RWPE1 (cell line): Measurements from ENCODE around the gene PLCD4.

Experiments used
- CTCF ChIA-PET: fragments of 350-600 bp; sonication (Branson Sonifier 250); formaldehyde crosslinking; extraction: SDS; loops from one replicate; lab custom pipeline; 2021; lab: Yijun Ruan, JAX
- POLR2A ChIA-PET: fragments of 400-600 bp; formaldehyde crosslinking; extraction: SDS; loops from one replicate; lab custom pipeline; 2020; ENCODE audit warnings: antibody characterized with exemption; ENCODE audit not compliant: low non-redundant PET; lab: Yijun Ruan, JAX
- DNase-seq: peaks from one replicate; pipeline ENCODE4 v3.0.0; 2012; ENCODE audit warnings: low spot score
- H3K27ac ChIP-seq: fragments of 450-650 bp; 2 replicates; pipeline ENCODE4 v1.5.1; 2017
- TF ChIP-seq, protein P1 (sequence below): fragments of 450-650 bp; conservative IDR thresholded peaks from 2 replicates; pipeline ENCODE4 v1.5.1; 2017; ENCODE audit warnings: low read depth, mild to moderate bottlenecking

The PLCD4 gene

DNA sequence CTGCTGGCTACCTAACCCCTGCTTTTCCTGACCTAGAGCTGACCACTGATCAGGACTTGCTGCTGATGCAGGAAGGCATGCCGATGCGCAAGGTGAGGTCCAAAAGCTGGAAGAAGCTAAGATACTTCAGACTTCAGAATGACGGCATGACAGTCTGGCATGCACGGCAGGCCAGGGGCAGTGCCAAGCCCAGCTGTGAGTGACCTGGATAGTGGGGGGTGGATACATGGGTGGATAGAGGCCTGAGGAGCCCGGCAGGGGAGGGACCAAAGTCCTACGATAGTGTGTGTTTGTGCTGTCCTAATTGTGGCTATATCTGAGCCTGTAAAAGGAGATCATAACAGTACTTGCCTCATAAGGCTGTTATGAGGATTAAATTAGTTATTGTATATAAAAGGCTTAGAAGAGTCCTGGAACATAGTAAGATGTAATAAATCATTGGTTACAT lies 8.2 kb downstream of the PLCD4 start:
- CTCF ChIA-PET = no interaction called here
- H3K27ac ChIP-seq = no peak overlapping the region
- no peak for DNase-seq
- TF ChIP-seq, protein P1, sequence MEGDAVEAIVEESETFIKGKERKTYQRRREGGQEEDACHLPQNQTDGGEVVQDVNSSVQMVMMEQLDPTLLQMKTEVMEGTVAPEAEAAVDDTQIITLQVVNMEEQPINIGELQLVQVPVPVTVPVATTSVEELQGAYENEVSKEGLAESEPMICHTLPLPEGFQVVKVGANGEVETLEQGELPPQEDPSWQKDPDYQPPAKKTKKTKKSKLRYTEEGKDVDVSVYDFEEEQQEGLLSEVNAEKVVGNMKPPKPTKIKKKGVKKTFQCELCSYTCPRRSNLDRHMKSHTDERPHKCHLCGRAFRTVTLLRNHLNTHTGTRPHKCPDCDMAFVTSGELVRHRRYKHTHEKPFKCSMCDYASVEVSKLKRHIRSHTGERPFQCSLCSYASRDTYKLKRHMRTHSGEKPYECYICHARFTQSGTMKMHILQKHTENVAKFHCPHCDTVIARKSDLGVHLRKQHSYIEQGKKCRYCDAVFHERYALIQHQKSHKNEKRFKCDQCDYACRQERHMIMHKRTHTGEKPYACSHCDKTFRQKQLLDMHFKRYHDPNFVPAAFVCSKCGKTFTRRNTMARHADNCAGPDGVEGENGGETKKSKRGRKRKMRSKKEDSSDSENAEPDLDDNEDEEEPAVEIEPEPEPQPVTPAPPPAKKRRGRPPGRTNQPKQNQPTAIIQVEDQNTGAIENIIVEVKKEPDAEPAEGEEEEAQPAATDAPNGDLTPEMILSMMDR = no peak
- POLR2A ChIA-PET = interaction anchor here (1.0 kb wide), 1 partner anchor 18 kb away, joined by 3 read pairs; no protein-coding TSS in a partner anchor

- ChIA-PET CTCF (interaction anchor here (0.6 kb wide), 1 partner anchor 17 kb away, joined by 4 read pairs; no protein-coding TSS in a partner anchor), POLR2A (no interaction called here)
- TF ChIP-seq, protein P1 = peak; percentile 44
- H3K27ac ChIP-seq = no peak overlapping the region
- no peak for DNase-seq
Measured at GRCh38 chr2:218618102-218618860, 10.6 kb downstream of the PLCD4 start.

- DNase-seq = no peak
- TF ChIP-seq, protein P1 = no peak
- ChIA-PET CTCF (interaction anchor here (0.5 kb wide), 1 partner anchor 1228 kb away, joined by 4 read pairs; no protein-coding TSS in a partner anchor), POLR2A (no interaction called here)
- H3K27ac ChIP-seq = no peak overlapping the region
Measured at GRCh38 chr2:218621007-218621406, 13.3 kb downstream of the PLCD4 start.

DNA sequence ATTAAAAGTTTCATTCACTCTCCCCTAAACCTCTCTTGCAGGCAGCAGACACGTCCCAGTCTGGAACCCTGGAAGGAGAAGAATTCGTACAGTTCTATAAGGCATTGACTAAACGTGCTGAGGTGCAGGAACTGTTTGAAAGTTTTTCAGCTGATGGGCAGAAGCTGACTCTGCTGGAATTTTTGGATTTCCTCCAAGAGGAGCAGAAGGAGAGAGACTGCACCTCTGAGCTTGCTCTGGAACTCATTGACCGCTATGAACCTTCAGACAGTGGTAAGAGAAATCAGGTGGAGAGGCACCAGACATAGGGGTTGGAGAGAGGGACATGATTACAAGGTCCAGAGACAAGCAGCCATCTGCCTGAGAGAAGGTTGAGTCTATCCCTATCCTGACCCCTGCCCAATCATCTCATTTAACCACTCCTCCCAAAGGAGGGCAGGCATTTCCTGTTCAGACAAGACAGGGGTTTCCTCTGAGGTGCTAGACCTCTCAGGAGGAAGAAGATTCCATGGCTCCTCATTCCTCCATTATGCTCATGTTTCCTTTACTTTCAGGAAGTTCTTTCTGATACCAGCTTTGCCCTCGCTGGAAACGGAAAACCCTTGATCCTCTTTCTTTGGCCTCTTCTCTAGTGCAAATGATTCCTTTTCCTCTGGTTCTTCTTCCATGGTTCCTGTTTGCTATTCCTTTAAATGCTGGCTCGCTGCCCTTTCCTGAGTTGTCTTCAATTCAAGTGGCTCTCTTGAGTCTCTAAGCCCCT lies 15.1 kb downstream of the PLCD4 start:
- CTCF ChIA-PET = interaction anchor here (0.6 to 0.7 kb wide), 2 partner anchors 12 to 120 kb away, joined by 3 to 4 read pairs; no protein-coding TSS in a partner anchor
- H3K27ac ChIP-seq = no peak overlapping the region
- POLR2A ChIA-PET = interaction anchor here (0.7 kb wide), 1 partner anchor 20 kb away, joined by 5 read pairs; no protein-coding TSS in a partner anchor
- DNase-seq = no peak
- TF ChIP-seq, protein P1 = no peak

DNA sequence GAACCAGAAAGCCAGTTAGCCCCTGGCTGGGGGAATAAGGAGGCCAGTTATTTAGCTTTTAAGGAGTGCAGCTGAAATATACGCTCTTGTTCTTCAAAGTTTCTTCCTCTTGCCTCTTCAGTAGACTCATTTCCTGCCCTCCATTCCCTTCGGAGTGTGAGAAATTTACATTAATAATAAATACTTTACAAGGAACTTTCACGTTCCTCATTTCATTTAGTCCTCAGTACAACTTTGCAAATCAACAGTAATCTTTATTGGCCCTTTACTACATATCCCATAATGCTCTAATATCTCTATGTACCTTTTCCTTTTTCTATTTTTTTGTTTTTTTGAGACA lies 15.6 kb downstream of the PLCD4 start:
- ChIA-PET POLR2A (no interaction called here), CTCF (interaction anchor here (0.7 kb wide), 1 partner anchor 11 kb away, joined by 4 read pairs; no protein-coding TSS in a partner anchor)
- H3K27ac ChIP-seq = no peak overlapping the region
- DNase-seq = no peak
- TF ChIP-seq, protein P1 = no peak

DNA sequence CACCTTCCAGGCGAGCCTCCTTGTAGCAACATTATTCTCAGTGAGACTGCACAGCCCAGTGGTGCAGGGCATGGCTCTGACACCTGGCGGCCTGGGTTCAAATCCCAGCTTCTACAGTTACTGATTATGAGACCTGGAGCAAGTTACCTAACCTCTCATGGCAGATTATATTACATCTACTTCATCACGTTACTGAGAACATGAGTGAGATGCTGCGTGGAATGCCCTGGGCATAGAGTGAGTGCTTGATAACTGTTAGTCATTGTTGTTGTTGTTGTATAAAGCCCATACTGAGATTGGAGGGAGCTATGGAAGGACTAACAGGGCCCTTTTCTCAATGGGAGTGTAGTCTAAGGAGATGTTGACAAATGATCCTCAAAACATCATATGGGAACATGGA lies 18.7 kb downstream of the PLCD4 start:
- POLR2A ChIA-PET = no interaction called here
- DNase-seq = no peak
- CTCF ChIA-PET = no interaction called here
- TF ChIP-seq, protein P1 = no peak
- no peak overlapping the region for H3K27ac ChIP-seq
